Astrocyte (in vitro differentiated cells and primary cell): Measurements from ENCODE around the gene AQP6. TPM values are rescaled to one million over a fixed set of nuclear protein-coding genes. Genes with fewer than 3 reads are reported as not detected.

Source experiments
- DNase-seq: peaks from one replicate; pipeline ENCODE4 v3.0.0-alpha.2; 2010; ENCODE audit warnings: low read depth
- FAIRE-seq: peaks from 2 replicates; lab custom pipeline; 2011; peaks lifted over from hg19 to GRCh38; lab: Jason Lieb, UNC
- H2AFZ ChIP-seq: 2 replicates; pipeline ENCODE4 v1.6.0; 2012; ENCODE audit warnings: low read depth, low read length, inconsistent platforms
- H3K27ac ChIP-seq: 2 replicates; pipeline ENCODE4 v1.5.1; 2011; ENCODE audit warnings: low read depth, low read length, inconsistent platforms
- H3K27me3 ChIP-seq: 2 replicates; pipeline ENCODE4 v1.6.0; 2011; ENCODE audit warnings: low read length, inconsistent platforms; ENCODE audit not compliant: insufficient read depth
- H3K36me3 ChIP-seq: 2 replicates; pipeline ENCODE4 v1.5.1; 2011; ENCODE audit warnings: low read length, inconsistent platforms; ENCODE audit not compliant: insufficient read depth
- H3K4me1 ChIP-seq: 2 replicates; pipeline ENCODE4 v1.5.1; 2011; ENCODE audit warnings: low read length, inconsistent platforms; ENCODE audit not compliant: insufficient read depth
- H3K4me2 ChIP-seq: 2 replicates; pipeline ENCODE4 v1.6.0; 2012; ENCODE audit warnings: low read length, inconsistent platforms
- H3K4me3 ChIP-seq: 2 replicates; pipeline ENCODE4 v1.5.1; 2011; ENCODE audit warnings: low read depth, mild to moderate bottlenecking, low read length, inconsistent platforms; ENCODE audit not compliant: insufficient read depth
- H3K79me2 ChIP-seq: 2 replicates; pipeline ENCODE4 v1.6.0; 2012; ENCODE audit warnings: mild to moderate bottlenecking, low read length, inconsistent platforms; ENCODE audit not compliant: insufficient read depth
- H3K9ac ChIP-seq: 2 replicates; pipeline ENCODE4 v1.6.0; 2012; ENCODE audit warnings: mild to moderate bottlenecking, low read length, inconsistent platforms
- H3K9me3 ChIP-seq: 2 replicates; pipeline ENCODE4 v1.5.1; 2012; ENCODE audit warnings: low read depth, mild to moderate bottlenecking, low read length, inconsistent platforms; ENCODE audit not compliant: insufficient read depth
- H4K20me1 ChIP-seq: 2 replicates; pipeline ENCODE4 v1.6.0; 2012; ENCODE audit warnings: low read length, inconsistent platforms; ENCODE audit not compliant: insufficient read depth
- H3K27ac Mint-ChIP-seq: one replicate; pipeline ENCODE4 v1.8.0; 2021; ENCODE audit warnings: mild to moderate bottlenecking, mixed read lengths; ENCODE audit not compliant: unreplicated experiment
- H3K27me3 Mint-ChIP-seq: one replicate; pipeline ENCODE4 v1.8.0; 2021; ENCODE audit warnings: low read depth, mixed read lengths; ENCODE audit not compliant: unreplicated experiment
- H3K36me3 Mint-ChIP-seq: one replicate; pipeline ENCODE4 v1.8.0; 2021; ENCODE audit warnings: low read depth, mixed read lengths; ENCODE audit not compliant: unreplicated experiment
- H3K4me1 Mint-ChIP-seq: one replicate; pipeline ENCODE4 v1.8.0; 2021; ENCODE audit warnings: low read depth, mixed read lengths; ENCODE audit not compliant: unreplicated experiment
- H3K4me3 Mint-ChIP-seq: one replicate; pipeline ENCODE4 v1.8.0; 2021; ENCODE audit warnings: mild to moderate bottlenecking, moderate library complexity, mixed read lengths; ENCODE audit not compliant: unreplicated experiment
- H3K9me3 Mint-ChIP-seq: one replicate; pipeline ENCODE4 v1.8.0; 2021; ENCODE audit warnings: mild to moderate bottlenecking, mixed read lengths; ENCODE audit not compliant: unreplicated experiment
- CTCF ChIP-seq: IDR thresholded peaks from 2 replicates; pipeline ENCODE4 v1.5.1; 2011; ENCODE audit warnings: low read depth, mild to moderate bottlenecking, inconsistent platforms, low read length, moderate library complexity; ENCODE audit not compliant: insufficient read depth
- EZH2 ChIP-seq: IDR thresholded peaks from 2 replicates; pipeline ENCODE4 v1.6.1; 2012; ENCODE audit warnings: mild to moderate bottlenecking, low read length, inconsistent platforms; ENCODE audit not compliant: insufficient read depth
- total RNA-seq: library from RNA; stranded (reverse); gene quantifications from 2 replicates; pipeline ENCODE4 v1.2.1, GENCODE V29; 2021

The AQP6 gene
- total RNA-seq, 1 donor from 2014 or later, result not detected

GRCh38 chr12:49998453-49998852, 25.7 kb downstream of the AQP6 start:
- DNase-seq, result no peak
- FAIRE-seq, result no peak
- no peaks in the 10 kb centered on the region for H3K4me1 ChIP-seq

GRCh38 chr12:50003595-50003994, 30.8 kb downstream of the AQP6 start:
- TF ChIP-seq EZH2 (no peak), CTCF (no peak)
- H3K27me3 Mint-ChIP-seq, result no peaks in the 10 kb centered on the region
- Histone ChIP-seq H4K20me1 (no peaks in the 10 kb centered on the region), H3K27ac (no peak overlapping the region), H3K36me3 (peaks cover 15% of the 10 kb centered on the region), H3K4me1 (peaks cover 7% of the 10 kb centered on the region), H3K4me2 (no peak overlapping the region), H3K4me3 (no peak overlapping the region), H3K79me2 (peaks cover 33% of the 10 kb centered on the region), H3K27me3 (no peaks in the 10 kb centered on the region), H2AFZ (no peak overlapping the region), H3K9ac (no peak overlapping the region), H3K9me3 (no peaks in the 10 kb centered on the region)
- DNase-seq (peak; percentile 47), FAIRE-seq (no peak)
- no peaks in the 10 kb centered on the region for H3K36me3 Mint-ChIP-seq
- H3K4me1 Mint-ChIP-seq, result no peaks in the 10 kb centered on the region
- H3K4me3 Mint-ChIP-seq, result no peak overlapping the region
- no peak overlapping the region for H3K27ac Mint-ChIP-seq
- H3K9me3 Mint-ChIP-seq, result no peaks in the 10 kb centered on the region

More at GRCh38 chr12:49998453-49998852, 25.7 kb downstream of the AQP6 start:
- Mint-ChIP-seq H3K4me1 (no peaks in the 10 kb centered on the region), H3K4me3 (no peak overlapping the region), H3K27me3 (no peaks in the 10 kb centered on the region), H3K9me3 (no peaks in the 10 kb centered on the region), H3K36me3 (peaks cover 4% of the 10 kb centered on the region), H3K27ac (no peak overlapping the region)
- Histone ChIP-seq H4K20me1 (no peaks in the 10 kb centered on the region), H3K36me3 (peaks cover 22% of the 10 kb centered on the region), H3K27me3 (no peaks in the 10 kb centered on the region), H3K9me3 (no peaks in the 10 kb centered on the region), H3K4me2 (no peak overlapping the region), H2AFZ (no peak overlapping the region), H3K9ac (no peak overlapping the region), H3K79me2 (no peaks in the 10 kb centered on the region), H3K4me3 (no peak overlapping the region), H3K27ac (no peak overlapping the region)
- TF ChIP-seq EZH2 (no peak), CTCF (no peak)

GRCh38 chr12:50004696-50005095, 31.9 kb downstream of the AQP6 start:
- Histone ChIP-seq H3K27me3 (no peaks in the 10 kb centered on the region), H3K27ac (no peak overlapping the region), H3K4me1 (peaks cover 7% of the 10 kb centered on the region), H3K9ac (no peak overlapping the region), H2AFZ (no peak overlapping the region), H3K36me3 (peaks cover 12% of the 10 kb centered on the region), H3K9me3 (no peaks in the 10 kb centered on the region), H3K79me2 (peaks cover 42% of the 10 kb centered on the region), H4K20me1 (no peaks in the 10 kb centered on the region), H3K4me2 (no peak overlapping the region), H3K4me3 (no peak overlapping the region)
- Mint-ChIP-seq H3K27me3 (no peaks in the 10 kb centered on the region), H3K4me3 (no peak overlapping the region), H3K4me1 (no peaks in the 10 kb centered on the region), H3K36me3 (no peaks in the 10 kb centered on the region), H3K9me3 (no peaks in the 10 kb centered on the region), H3K27ac (no peak overlapping the region)
- TF ChIP-seq CTCF, result no peak
- no peak for TF ChIP-seq EZH2
- no peak for DNase-seq
- no peak for FAIRE-seq
